SK-N-SH (cell line): ENCODE measurements around the gene FHIP2A.
"Not testable (repeated sequence)": the region's sequence is repeated elsewhere in the genome, so short reads cannot be mapped to it uniquely, and the experiment has no call there.

Experiments
- CHD2 ChIP-seq: fragments of 150-350 bp; IDR thresholded peaks from 2 replicates; pipeline ENCODE4 v1.6.1; 2018; ENCODE audit warnings: low read length; ENCODE audit not compliant: partially characterized antibody
- EP300 ChIP-seq, 2 experiments: IDR thresholded peaks; 2 replicates each; pipeline versions ENCODE4 v1.4.0 to v1.6.1; 2012; ENCODE audit warnings: borderline replicate concordance in 1 of 2, low read depth in 1 of 2, low read length in 1 of 2
- FOSL2 ChIP-seq: IDR thresholded peaks from 2 replicates; pipeline ENCODE4 v1.4.0; 2012; ENCODE audit warnings: low read depth, mild to moderate bottlenecking, moderate library complexity, borderline replicate concordance
- MXI1 ChIP-seq: IDR thresholded peaks from 2 replicates; pipeline ENCODE4 v1.6.1; 2012; ENCODE audit warnings: mild to moderate bottlenecking, low read depth, low read length, improper control_type of control experiment
- TF ChIP-seq, protein P1 (sequence below): fragments of 200-600 bp; sonication (generic); IDR thresholded peaks from 2 replicates; pipeline ENCODE4 v1.6.1; 2017; ENCODE audit warnings: antibody characterized with exemption, mild to moderate bottlenecking, moderate library complexity
- TF ChIP-seq, protein P2 (sequence below): IDR thresholded peaks from 2 replicates; pipeline ENCODE4 v1.4.0; 2012; ENCODE audit warnings: low read depth

DNA sequence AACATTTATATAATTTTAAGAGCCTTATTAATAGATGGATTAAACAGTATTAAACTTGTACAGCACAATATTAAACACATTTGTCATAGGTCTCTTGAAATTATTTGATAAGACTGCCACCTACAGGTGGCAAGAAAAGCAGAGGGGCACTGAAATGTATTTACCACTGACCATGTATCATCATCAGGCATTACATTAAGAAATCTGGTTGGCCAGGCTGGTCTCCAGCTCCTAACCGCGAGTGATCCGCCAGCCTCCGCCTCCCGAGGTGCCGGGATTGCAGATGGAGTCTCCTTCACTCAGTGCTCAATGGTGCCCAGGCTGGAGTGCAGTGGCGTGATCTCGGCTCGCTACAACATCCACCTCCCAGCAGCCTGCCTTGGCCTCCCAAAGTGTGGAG, 35.1 kb upstream of the FHIP2A start:
- not testable (repeated sequence) for TF ChIP-seq CHD2; EP300 (IDR thresholded peaks at IDR 0.05; ENCODE audit: borderline replicate concordance in 1 of 2, low read depth in 1 of 2, low read length in 1 of 2); MXI1; FOSL2
- TF ChIP-seq, protein P1, sequence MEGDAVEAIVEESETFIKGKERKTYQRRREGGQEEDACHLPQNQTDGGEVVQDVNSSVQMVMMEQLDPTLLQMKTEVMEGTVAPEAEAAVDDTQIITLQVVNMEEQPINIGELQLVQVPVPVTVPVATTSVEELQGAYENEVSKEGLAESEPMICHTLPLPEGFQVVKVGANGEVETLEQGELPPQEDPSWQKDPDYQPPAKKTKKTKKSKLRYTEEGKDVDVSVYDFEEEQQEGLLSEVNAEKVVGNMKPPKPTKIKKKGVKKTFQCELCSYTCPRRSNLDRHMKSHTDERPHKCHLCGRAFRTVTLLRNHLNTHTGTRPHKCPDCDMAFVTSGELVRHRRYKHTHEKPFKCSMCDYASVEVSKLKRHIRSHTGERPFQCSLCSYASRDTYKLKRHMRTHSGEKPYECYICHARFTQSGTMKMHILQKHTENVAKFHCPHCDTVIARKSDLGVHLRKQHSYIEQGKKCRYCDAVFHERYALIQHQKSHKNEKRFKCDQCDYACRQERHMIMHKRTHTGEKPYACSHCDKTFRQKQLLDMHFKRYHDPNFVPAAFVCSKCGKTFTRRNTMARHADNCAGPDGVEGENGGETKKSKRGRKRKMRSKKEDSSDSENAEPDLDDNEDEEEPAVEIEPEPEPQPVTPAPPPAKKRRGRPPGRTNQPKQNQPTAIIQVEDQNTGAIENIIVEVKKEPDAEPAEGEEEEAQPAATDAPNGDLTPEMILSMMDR: peak; percentile 83
- TF ChIP-seq, protein P2, sequence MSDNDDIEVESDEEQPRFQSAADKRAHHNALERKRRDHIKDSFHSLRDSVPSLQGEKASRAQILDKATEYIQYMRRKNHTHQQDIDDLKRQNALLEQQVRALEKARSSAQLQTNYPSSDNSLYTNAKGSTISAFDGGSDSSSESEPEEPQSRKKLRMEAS: not testable (repeated sequence)
